ENCODE results near the gene SKAP1.
A peak's percentile ranks its signal among the peaks of the same experiment; 100 is the strongest.

DNA sequence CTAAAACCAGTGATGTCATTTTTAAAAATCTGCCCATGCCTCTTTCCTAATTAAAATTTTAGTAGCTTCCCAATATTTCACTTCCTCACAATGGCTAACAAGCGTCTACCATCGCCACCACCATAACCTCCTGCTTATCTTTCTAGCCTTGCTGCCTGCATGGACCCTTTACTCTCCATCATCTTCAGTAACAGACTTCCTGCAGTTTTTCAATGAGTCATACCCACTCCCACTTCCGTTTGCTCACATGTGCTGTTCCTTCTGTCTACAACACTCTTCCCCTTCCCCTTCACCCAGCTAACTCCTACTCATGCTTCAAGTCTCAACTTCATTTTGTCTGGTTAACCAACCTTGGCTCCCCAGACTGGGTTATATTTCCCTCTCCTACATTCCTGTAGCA, 12.8 kb upstream of the SKAP1 start:
- no peak for TF ChIP-seq POLR2A (IDR thresholded peaks at IDR 0.05; ENCODE audit: low read depth, low read length)
- no peak for TF ChIP-seq TAF1 (IDR thresholded peaks at IDR 0.05; ENCODE audit: low read depth, low read length)
- no peak for TF ChIP-seq POLR2AphosphoS5 (IDR thresholded peaks at IDR 0.05; ENCODE audit: low read depth, low read length)
- TF ChIP-seq SPI1 (IDR thresholded peaks at IDR 0.05; ENCODE audit: low read depth, low read length), result peak; percentile 68
- no peak for TF ChIP-seq PAX5 (IDR thresholded peaks at IDR 0.05; ENCODE audit: insufficient read depth, low read length, severe bottlenecking)
